Measurements from ENCODE around the gene SLC7A6. TPM values are rescaled to one million over a fixed set of nuclear protein-coding genes. Genes with fewer than 3 reads are reported as not detected.

The SLC7A6 gene
- total and polyA plus RNA-seq, 9 donors: 3.1 to 14.4 (median 9.0) TPM

- 61 to 80% (median 68%) methylated on average over 3 of the region's 3 CpGs for WGBS, 3 donors
- Histone ChIP-seq H3K27ac (no peak overlapping the region), H3K9me3 (no peaks in the 10 kb centered on the region), H3K4me1 (ENCODE audit: insufficient read depth) (no peaks in the 10 kb centered on the region), H3K4me3 (no peak overlapping the region), H3K27me3 (no peaks in the 10 kb centered on the region), H3K36me3 (no peaks in the 10 kb centered on the region)
- TF ChIP-seq POLR2A (IDR thresholded peaks at IDR 0.05): no peak
- no peak for TF ChIP-seq EP300 (IDR thresholded peaks at IDR 0.05)
- no peak for TF ChIP-seq CTCF (IDR thresholded peaks at IDR 0.05)
- intact Hi-C loops (cut with DNase I): loop anchor here in 2 of 4 donors (5.0 to 10.0 kb wide), 3 partner anchors 132 to 235 kb away; no protein-coding TSS in a partner anchor
- no peak for DNase-seq
These were observed 37.0 kb upstream of the SLC7A6 start for GRCh38 chr16:68227183-68227793.

GRCh38 chr16:68227850-68228553 is 36.3 kb upstream of the SLC7A6 start:
- Histone ChIP-seq H3K36me3 (no peaks in the 10 kb centered on the region), H3K27ac (no peak overlapping the region), H3K4me1 (ENCODE audit: insufficient read depth) (no peaks in the 10 kb centered on the region), H3K4me3 (no peak overlapping the region), H3K27me3 (no peaks in the 10 kb centered on the region), H3K9me3 (no peaks in the 10 kb centered on the region)
- DNase-seq: no peak
- no peak for TF ChIP-seq CTCF (IDR thresholded peaks at IDR 0.05)
- TF ChIP-seq EP300 (IDR thresholded peaks at IDR 0.05): no peak
- TF ChIP-seq POLR2A (IDR thresholded peaks at IDR 0.05): no peak
- WGBS, 3 donors: 74 to 85% (median 83%) methylated on average over 2 of the region's 2 CpGs
- intact Hi-C loops (cut with DNase I): loop anchor here in 2 of 4 donors (5.0 to 10.0 kb wide), 3 partner anchors 133 to 236 kb away; no protein-coding TSS in a partner anchor

GRCh38 chr16:68228652-68229051 is 35.7 kb upstream of the SLC7A6 start:
- H3K4me1 ChIP-seq (ENCODE audit: insufficient read depth): no peaks in the 10 kb centered on the region
- TF ChIP-seq CTCF (IDR thresholded peaks at IDR 0.05) (no peak), EP300 (IDR thresholded peaks at IDR 0.05) (no peak), POLR2A (IDR thresholded peaks at IDR 0.05) (no peak)
- intact Hi-C loops (cut with DNase I): loop anchor here in 2 of 4 donors (5.0 to 10.0 kb wide), 3 partner anchors 134 to 236 kb away; no protein-coding TSS in a partner anchor
- no peaks in the 10 kb centered on the region for H3K27me3 ChIP-seq
- no peaks in the 10 kb centered on the region for H3K36me3 ChIP-seq
- no peak for DNase-seq
- WGBS, 3 donors: 67 to 68% (median 68%) methylated on average over 3 of the region's 3 CpGs
- H3K4me3 ChIP-seq: no peak overlapping the region
- H3K9me3 ChIP-seq: no peaks in the 10 kb centered on the region
- H3K27ac ChIP-seq: no peak overlapping the region

GRCh38 chr16:68229431-68230175 is 34.7 kb upstream of the SLC7A6 start:
- H3K27me3 ChIP-seq: no peaks in the 10 kb centered on the region
- 60 to 66% (median 64%) methylated on average over 4 of the region's 4 CpGs for WGBS, 3 donors
- peaks cover 2% of the 10 kb centered on the region for H3K4me1 ChIP-seq (ENCODE audit: insufficient read depth)
- H3K4me3 ChIP-seq: no peak overlapping the region
- DNase-seq: peak in 4 of 5 donors; percentile 28 to 62 (median 48)
- H3K27ac ChIP-seq: no peak overlapping the region
- H3K9me3 ChIP-seq: no peaks in the 10 kb centered on the region
- H3K36me3 ChIP-seq: no peaks in the 10 kb centered on the region
- TF ChIP-seq POLR2A (IDR thresholded peaks at IDR 0.05) (no peak), CTCF (IDR thresholded peaks at IDR 0.05) (peak; percentile 74 to 81 (median 76))
- intact Hi-C loops (cut with DNase I): loop anchor here (2.0 to 10.0 kb wide), 5 partner anchors 135 to 237 kb away; partner anchors contain the start of gene NFATC3 (in 1 of the 4)
